WTC11 (cell line): ENCODE data around the gene GPR26. TPM values are rescaled to one million over a fixed set of nuclear protein-coding genes. Genes with fewer than 3 reads are reported as not detected.

Source experiments
- CBFB ChIP-seq: sonication (generic); formaldehyde crosslinking; IDR thresholded peaks from 2 replicates; pipeline ENCODE4 v1.8.1; 2022; ENCODE audit warnings: mild to moderate bottlenecking, low read depth, missing genetic modification reagents
- CREM ChIP-seq: sonication (generic); formaldehyde crosslinking; IDR thresholded peaks from 2 replicates; pipeline ENCODE4 v1.8.1; 2022; ENCODE audit warnings: mild to moderate bottlenecking, missing genetic modification reagents, moderate library complexity
- GRHL2 ChIP-seq: fragments of 250-450 bp; sonication (Bioruptor Pico); IDR thresholded peaks from 2 replicates; pipeline ENCODE4 v1.8.0; 2022; ENCODE audit warnings: mild to moderate bottlenecking, moderate library complexity; ENCODE audit not compliant: insufficient replicate concordance, severe bottlenecking
- GTF2I ChIP-seq: fragments of 250-450 bp; sonication (Bioruptor Pico); conservative IDR thresholded peaks from 2 replicates; pipeline ENCODE4 v1.4.0; 2021; ENCODE audit warnings: mild to moderate bottlenecking
- IRF2 ChIP-seq: sonication (generic); formaldehyde crosslinking; IDR thresholded peaks from 2 replicates; pipeline ENCODE4 v1.8.0; 2022; ENCODE audit warnings: low read depth, missing genetic modification reagents, borderline replicate concordance
- MYBL2 ChIP-seq: sonication (generic); formaldehyde crosslinking; IDR thresholded peaks from 2 replicates; pipeline ENCODE4 v1.8.1; 2023; ENCODE audit warnings: mild to moderate bottlenecking, moderate library complexity, missing genetic modification reagents
- NFE2L1 ChIP-seq: sonication (generic); formaldehyde crosslinking; IDR thresholded peaks from 2 replicates; pipeline ENCODE4 v1.8.1; 2023; ENCODE audit warnings: missing genetic modification reagents
- NFYB ChIP-seq: sonication (generic); formaldehyde crosslinking; conservative IDR thresholded peaks from 2 replicates; pipeline ENCODE4 v1.8.0; 2022; ENCODE audit warnings: low read depth, missing genetic modification reagents
- NR3C1 ChIP-seq: sonication (generic); formaldehyde crosslinking; conservative IDR thresholded peaks from 2 replicates; pipeline ENCODE4 v1.8.1; 2023; ENCODE audit warnings: low read depth, mild to moderate bottlenecking, missing genetic modification reagents
- SOX15 ChIP-seq: fragments of 250-450 bp; sonication (Bioruptor Pico); IDR thresholded peaks from 2 replicates; pipeline ENCODE4 v1.9.0; 2021; ENCODE audit warnings: mild to moderate bottlenecking
- TEAD4 ChIP-seq: sonication (generic); formaldehyde crosslinking; IDR thresholded peaks from 2 replicates; pipeline ENCODE4 v1.8.0; 2022; ENCODE audit warnings: mild to moderate bottlenecking, missing genetic modification reagents
- ZBTB21 ChIP-seq: sonication (generic); formaldehyde crosslinking; IDR thresholded peaks from 2 replicates; pipeline ENCODE4 v1.8.1; 2023; ENCODE audit warnings: mild to moderate bottlenecking, missing genetic modification reagents, borderline replicate concordance
- ZNF121 ChIP-seq: sonication (generic); formaldehyde crosslinking; IDR thresholded peaks from 2 replicates; pipeline ENCODE4 v1.8.0; 2023; ENCODE audit warnings: missing genetic modification reagents
- ZNF416 ChIP-seq: fragments of 250-450 bp; sonication (Bioruptor Pico); IDR thresholded peaks from 2 replicates; pipeline ENCODE4 v1.9.0; 2021; ENCODE audit warnings: mild to moderate bottlenecking, inconsistent platforms
- ZNF423 ChIP-seq: fragments of 250-450 bp; sonication (Bioruptor Pico); IDR thresholded peaks from 2 replicates; pipeline ENCODE4 v2.1.2; 2022; ENCODE audit warnings: mild to moderate bottlenecking, moderate library complexity
- total RNA-seq: library from RNA; stranded (reverse); gene quantifications from 3 replicates; pipeline ENCODE4 v1.2.3, GENCODE V29; 2021
- TF ChIP-seq, protein P1 (sequence below): sonication (generic); formaldehyde crosslinking; IDR thresholded peaks from 2 replicates; pipeline ENCODE4 v1.8.1; 2023; ENCODE audit warnings: mild to moderate bottlenecking, missing genetic modification reagents, borderline replicate concordance
- TF ChIP-seq, protein P2 (sequence below): sonication (generic); formaldehyde crosslinking; IDR thresholded peaks from 2 replicates; pipeline ENCODE4 v1.8.1; 2022; ENCODE audit warnings: low read depth, mild to moderate bottlenecking, moderate library complexity, missing genetic modification reagents, borderline replicate concordance
- TF ChIP-seq, protein P3 (sequence below): fragments of 250-450 bp; sonication (Bioruptor Pico); IDR thresholded peaks from 2 replicates; pipeline ENCODE4 v1.9.0; 2021; ENCODE audit warnings: moderate library complexity, mild to moderate bottlenecking, inconsistent platforms, borderline replicate concordance
- TF ChIP-seq, protein P4 (sequence below): sonication (generic); formaldehyde crosslinking; IDR thresholded peaks from 2 replicates; pipeline ENCODE4 v1.8.1; 2022; ENCODE audit warnings: mild to moderate bottlenecking, moderate library complexity, missing genetic modification reagents
- TF ChIP-seq, protein P5 (sequence below): sonication (generic); formaldehyde crosslinking; IDR thresholded peaks from 2 replicates; pipeline ENCODE4 v1.8.0; 2022; ENCODE audit warnings: mild to moderate bottlenecking, missing genetic modification reagents
- TF ChIP-seq, protein P6 (sequence below): fragments of 250-450 bp; sonication (Bioruptor Pico); IDR thresholded peaks from 2 replicates; pipeline ENCODE4 v1.9.0; 2021; ENCODE audit warnings: mild to moderate bottlenecking
- TF ChIP-seq, protein P7 (sequence below): sonication (generic); formaldehyde crosslinking; IDR thresholded peaks from 2 replicates; pipeline ENCODE4 v1.8.0; 2023; ENCODE audit warnings: missing genetic modification reagents, mild to moderate bottlenecking, borderline replicate concordance

GPR26 gene
- total RNA-seq, 1 experiment from 2014 or later = 0.07 TPM

DNA sequence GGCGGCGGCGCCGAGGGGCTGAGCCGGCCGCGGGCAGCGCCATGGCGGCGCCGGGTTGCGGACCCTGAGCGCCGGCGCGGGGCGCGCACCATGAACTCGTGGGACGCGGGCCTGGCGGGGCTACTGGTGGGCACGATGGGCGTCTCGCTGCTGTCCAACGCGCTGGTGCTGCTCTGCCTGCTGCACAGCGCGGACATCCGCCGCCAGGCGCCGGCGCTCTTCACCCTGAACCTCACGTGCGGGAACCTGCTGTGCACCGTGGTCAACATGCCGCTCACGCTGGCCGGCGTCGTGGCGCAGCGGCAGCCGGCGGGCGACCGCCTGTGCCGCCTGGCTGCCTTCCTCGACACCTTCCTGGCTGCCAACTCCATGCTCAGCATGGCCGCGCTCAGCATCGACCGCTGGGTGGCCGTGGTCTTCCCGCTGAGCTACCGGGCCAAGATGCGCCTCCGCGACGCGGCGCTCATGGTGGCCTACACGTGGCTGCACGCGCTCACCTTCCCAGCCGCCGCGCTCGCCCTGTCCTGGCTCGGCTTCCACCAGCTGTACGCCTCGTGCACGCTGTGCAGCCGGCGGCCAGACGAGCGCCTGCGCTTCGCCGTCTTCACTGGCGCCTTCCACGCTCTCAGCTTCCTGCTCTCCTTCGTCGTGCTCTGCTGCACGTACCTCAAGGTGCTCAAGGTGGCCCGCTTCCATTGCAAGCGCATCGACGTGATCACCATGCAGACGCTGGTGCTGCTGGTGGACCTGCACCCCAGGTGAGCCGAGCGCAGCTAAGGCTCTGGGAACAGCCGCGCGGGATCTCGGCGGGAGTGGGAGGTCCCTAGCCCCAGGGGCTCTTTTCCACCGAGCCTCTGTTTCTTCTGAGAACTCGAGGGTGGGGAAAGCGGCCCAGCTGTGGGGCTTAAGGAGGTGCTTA is at the start of gene GPR26 (continued):
- TF ChIP-seq CREM (peak; percentile 86; the same call in 1 of the 2 replicates), SOX15 (CRISPR knock-in tag) (no peak), NFE2L1 (peak; percentile 98), ZNF416 (CRISPR knock-in tag) (no peak), CBFB (CRISPR knock-in tag) (peak; percentile 80; the same call in 1 of the 2 replicates), GTF2I (CRISPR knock-in tag) (no peak), ZNF121 (CRISPR knock-in tag) (peak; percentile 66), GRHL2 (CRISPR knock-in tag) (no peak), MYBL2 (CRISPR knock-in tag) (peak; percentile 98), ZNF423 (CRISPR knock-in tag) (no peak), NR3C1 (CRISPR knock-in tag) (0 out of 2 replicates have a peak, but pooled peaks have one; percentile 61), IRF2 (CRISPR knock-in tag) (peak; percentile 94), ZBTB21 (CRISPR knock-in tag) (peak; percentile 84), NFYB (CRISPR knock-in tag) (peak; percentile 66), TEAD4 (peak; percentile 97)
- TF ChIP-seq, protein P1, sequence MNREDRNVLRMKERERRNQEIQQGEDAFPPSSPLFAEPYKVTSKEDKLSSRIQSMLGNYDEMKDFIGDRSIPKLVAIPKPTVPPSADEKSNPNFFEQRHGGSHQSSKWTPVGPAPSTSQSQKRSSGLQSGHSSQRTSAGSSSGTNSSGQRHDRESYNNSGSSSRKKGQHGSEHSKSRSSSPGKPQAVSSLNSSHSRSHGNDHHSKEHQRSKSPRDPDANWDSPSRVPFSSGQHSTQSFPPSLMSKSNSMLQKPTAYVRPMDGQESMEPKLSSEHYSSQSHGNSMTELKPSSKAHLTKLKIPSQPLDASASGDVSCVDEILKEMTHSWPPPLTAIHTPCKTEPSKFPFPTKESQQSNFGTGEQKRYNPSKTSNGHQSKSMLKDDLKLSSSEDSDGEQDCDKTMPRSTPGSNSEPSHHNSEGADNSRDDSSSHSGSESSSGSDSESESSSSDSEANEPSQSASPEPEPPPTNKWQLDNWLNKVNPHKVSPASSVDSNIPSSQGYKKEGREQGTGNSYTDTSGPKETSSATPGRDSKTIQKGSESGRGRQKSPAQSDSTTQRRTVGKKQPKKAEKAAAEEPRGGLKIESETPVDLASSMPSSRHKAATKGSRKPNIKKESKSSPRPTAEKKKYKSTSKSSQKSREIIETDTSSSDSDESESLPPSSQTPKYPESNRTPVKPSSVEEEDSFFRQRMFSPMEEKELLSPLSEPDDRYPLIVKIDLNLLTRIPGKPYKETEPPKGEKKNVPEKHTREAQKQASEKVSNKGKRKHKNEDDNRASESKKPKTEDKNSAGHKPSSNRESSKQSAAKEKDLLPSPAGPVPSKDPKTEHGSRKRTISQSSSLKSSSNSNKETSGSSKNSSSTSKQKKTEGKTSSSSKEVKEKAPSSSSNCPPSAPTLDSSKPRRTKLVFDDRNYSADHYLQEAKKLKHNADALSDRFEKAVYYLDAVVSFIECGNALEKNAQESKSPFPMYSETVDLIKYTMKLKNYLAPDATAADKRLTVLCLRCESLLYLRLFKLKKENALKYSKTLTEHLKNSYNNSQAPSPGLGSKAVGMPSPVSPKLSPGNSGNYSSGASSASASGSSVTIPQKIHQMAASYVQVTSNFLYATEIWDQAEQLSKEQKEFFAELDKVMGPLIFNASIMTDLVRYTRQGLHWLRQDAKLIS (CRISPR knock-in tag) = peak; percentile 94; the same call in 1 of the 2 replicates
- TF ChIP-seq, protein P2, sequence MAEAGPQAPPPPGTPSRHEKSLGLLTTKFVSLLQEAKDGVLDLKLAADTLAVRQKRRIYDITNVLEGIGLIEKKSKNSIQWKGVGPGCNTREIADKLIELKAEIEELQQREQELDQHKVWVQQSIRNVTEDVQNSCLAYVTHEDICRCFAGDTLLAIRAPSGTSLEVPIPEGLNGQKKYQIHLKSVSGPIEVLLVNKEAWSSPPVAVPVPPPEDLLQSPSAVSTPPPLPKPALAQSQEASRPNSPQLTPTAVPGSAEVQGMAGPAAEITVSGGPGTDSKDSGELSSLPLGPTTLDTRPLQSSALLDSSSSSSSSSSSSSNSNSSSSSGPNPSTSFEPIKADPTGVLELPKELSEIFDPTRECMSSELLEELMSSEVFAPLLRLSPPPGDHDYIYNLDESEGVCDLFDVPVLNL = peak; percentile 97
- TF ChIP-seq, protein P3, sequence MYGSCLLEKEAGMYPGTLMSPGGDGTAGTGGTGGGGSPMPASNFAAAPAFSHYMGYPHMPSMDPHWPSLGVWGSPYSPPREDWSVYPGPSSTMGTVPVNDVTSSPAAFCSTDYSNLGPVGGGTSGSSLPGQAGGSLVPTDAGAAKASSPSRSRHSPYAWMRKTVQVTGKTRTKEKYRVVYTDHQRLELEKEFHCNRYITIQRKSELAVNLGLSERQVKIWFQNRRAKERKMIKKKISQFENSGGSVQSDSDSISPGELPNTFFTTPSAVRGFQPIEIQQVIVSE = no peak
- TF ChIP-seq, protein P4, sequence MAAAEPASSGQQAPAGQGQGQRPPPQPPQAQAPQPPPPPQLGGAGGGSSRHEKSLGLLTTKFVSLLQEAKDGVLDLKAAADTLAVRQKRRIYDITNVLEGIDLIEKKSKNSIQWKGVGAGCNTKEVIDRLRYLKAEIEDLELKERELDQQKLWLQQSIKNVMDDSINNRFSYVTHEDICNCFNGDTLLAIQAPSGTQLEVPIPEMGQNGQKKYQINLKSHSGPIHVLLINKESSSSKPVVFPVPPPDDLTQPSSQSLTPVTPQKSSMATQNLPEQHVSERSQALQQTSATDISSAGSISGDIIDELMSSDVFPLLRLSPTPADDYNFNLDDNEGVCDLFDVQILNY (CRISPR knock-in tag) = peak; percentile 94
- TF ChIP-seq, protein P5, sequence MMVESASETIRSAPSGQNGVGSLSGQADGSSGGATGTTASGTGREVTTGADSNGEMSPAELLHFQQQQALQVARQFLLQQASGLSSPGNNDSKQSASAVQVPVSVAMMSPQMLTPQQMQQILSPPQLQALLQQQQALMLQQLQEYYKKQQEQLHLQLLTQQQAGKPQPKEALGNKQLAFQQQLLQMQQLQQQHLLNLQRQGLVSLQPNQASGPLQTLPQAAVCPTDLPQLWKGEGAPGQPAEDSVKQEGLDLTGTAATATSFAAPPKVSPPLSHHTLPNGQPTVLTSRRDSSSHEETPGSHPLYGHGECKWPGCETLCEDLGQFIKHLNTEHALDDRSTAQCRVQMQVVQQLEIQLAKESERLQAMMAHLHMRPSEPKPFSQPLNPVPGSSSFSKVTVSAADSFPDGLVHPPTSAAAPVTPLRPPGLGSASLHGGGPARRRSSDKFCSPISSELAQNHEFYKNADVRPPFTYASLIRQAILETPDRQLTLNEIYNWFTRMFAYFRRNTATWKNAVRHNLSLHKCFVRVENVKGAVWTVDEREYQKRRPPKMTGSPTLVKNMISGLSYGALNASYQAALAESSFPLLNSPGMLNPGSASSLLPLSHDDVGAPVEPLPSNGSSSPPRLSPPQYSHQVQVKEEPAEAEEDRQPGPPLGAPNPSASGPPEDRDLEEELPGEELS = peak; percentile 98
- TF ChIP-seq, protein P6, sequence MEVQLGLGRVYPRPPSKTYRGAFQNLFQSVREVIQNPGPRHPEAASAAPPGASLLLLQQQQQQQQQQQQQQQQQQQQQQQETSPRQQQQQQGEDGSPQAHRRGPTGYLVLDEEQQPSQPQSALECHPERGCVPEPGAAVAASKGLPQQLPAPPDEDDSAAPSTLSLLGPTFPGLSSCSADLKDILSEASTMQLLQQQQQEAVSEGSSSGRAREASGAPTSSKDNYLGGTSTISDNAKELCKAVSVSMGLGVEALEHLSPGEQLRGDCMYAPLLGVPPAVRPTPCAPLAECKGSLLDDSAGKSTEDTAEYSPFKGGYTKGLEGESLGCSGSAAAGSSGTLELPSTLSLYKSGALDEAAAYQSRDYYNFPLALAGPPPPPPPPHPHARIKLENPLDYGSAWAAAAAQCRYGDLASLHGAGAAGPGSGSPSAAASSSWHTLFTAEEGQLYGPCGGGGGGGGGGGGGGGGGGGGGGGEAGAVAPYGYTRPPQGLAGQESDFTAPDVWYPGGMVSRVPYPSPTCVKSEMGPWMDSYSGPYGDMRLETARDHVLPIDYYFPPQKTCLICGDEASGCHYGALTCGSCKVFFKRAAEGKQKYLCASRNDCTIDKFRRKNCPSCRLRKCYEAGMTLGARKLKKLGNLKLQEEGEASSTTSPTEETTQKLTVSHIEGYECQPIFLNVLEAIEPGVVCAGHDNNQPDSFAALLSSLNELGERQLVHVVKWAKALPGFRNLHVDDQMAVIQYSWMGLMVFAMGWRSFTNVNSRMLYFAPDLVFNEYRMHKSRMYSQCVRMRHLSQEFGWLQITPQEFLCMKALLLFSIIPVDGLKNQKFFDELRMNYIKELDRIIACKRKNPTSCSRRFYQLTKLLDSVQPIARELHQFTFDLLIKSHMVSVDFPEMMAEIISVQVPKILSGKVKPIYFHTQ (CRISPR knock-in tag) = no peak
- TF ChIP-seq, protein P7, sequence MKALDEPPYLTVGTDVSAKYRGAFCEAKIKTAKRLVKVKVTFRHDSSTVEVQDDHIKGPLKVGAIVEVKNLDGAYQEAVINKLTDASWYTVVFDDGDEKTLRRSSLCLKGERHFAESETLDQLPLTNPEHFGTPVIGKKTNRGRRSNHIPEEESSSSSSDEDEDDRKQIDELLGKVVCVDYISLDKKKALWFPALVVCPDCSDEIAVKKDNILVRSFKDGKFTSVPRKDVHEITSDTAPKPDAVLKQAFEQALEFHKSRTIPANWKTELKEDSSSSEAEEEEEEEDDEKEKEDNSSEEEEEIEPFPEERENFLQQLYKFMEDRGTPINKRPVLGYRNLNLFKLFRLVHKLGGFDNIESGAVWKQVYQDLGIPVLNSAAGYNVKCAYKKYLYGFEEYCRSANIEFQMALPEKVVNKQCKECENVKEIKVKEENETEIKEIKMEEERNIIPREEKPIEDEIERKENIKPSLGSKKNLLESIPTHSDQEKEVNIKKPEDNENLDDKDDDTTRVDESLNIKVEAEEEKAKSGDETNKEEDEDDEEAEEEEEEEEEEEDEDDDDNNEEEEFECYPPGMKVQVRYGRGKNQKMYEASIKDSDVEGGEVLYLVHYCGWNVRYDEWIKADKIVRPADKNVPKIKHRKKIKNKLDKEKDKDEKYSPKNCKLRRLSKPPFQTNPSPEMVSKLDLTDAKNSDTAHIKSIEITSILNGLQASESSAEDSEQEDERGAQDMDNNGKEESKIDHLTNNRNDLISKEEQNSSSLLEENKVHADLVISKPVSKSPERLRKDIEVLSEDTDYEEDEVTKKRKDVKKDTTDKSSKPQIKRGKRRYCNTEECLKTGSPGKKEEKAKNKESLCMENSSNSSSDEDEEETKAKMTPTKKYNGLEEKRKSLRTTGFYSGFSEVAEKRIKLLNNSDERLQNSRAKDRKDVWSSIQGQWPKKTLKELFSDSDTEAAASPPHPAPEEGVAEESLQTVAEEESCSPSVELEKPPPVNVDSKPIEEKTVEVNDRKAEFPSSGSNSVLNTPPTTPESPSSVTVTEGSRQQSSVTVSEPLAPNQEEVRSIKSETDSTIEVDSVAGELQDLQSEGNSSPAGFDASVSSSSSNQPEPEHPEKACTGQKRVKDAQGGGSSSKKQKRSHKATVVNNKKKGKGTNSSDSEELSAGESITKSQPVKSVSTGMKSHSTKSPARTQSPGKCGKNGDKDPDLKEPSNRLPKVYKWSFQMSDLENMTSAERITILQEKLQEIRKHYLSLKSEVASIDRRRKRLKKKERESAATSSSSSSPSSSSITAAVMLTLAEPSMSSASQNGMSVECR (CRISPR knock-in tag) = peak; percentile 99
